Keratinocyte (primary cell): ENCODE data around the gene GALR3. TPM values are rescaled to one million over a fixed set of nuclear protein-coding genes. Genes with fewer than 3 reads are reported as not detected.

ENCODE experiments used
- DNase-seq: peaks from one replicate; pipeline ENCODE4 v3.0.0-alpha.2; 2011; ENCODE audit warnings: low read depth, missing footprints, low spot score
- FAIRE-seq: peaks from 2 replicates; lab custom pipeline; 2011; peaks lifted over from hg19 to GRCh38; lab: Jason Lieb, UNC
- H2AFZ ChIP-seq: 2 replicates; pipeline ENCODE4 v1.6.0; 2012; ENCODE audit warnings: low read length, control low read depth, inconsistent platforms; ENCODE audit not compliant: control insufficient read depth
- H3K27ac ChIP-seq: 2 replicates; pipeline ENCODE4 v1.5.1; 2011; ENCODE audit warnings: low read length; ENCODE audit not compliant: control insufficient read depth, insufficient read depth
- H3K27me3 ChIP-seq: 3 replicates; pipeline ENCODE4 v1.6.0; 2011; ENCODE audit warnings: low read length; ENCODE audit not compliant: control insufficient read depth, insufficient read depth; ENCODE audit errors: extremely low read depth
- H3K36me3 ChIP-seq, 2 experiments: 2 replicates in 1 of 2; 3 replicates in 1 of 2; pipeline ENCODE4 v1.5.1; 2011; ENCODE audit warnings: low read length in 2 of 2, mild to moderate bottlenecking in 1 of 2; ENCODE audit not compliant: control insufficient read depth in 2 of 2, insufficient read depth in 2 of 2; ENCODE audit errors: extremely low read depth in 1 of 2
- H3K4me1 ChIP-seq: 3 replicates; pipeline ENCODE4 v1.5.1; 2011; ENCODE audit warnings: low read length; ENCODE audit not compliant: control insufficient read depth, insufficient read depth; ENCODE audit errors: extremely low read depth
- H3K4me2 ChIP-seq: 3 replicates; pipeline ENCODE4 v1.6.0; 2011; ENCODE audit warnings: low read depth, low read length; ENCODE audit not compliant: control insufficient read depth, insufficient read depth; ENCODE audit errors: extremely low read depth
- H3K4me3 ChIP-seq, 3 experiments: fragments of 200-600 bp in 1 of 3; sonication (generic) in 1 of 3; 2 replicates in 2 of 3; 3 replicates in 1 of 3; pipeline ENCODE4 v1.5.1; 2011 to 2016; ENCODE audit warnings: low read length in 3 of 3, mild to moderate bottlenecking in 3 of 3, control low read depth in 2 of 3, inconsistent platforms in 1 of 3, low read depth in 1 of 3, mixed read lengths in 1 of 3, mixed run types in 1 of 3, moderate library complexity in 1 of 3; ENCODE audit not compliant: control insufficient read depth in 2 of 3, insufficient read depth in 2 of 3; ENCODE audit errors: extremely low read depth in 1 of 3
- H3K79me2 ChIP-seq: 2 replicates; pipeline ENCODE4 v1.6.0; 2012; ENCODE audit warnings: low read length; ENCODE audit not compliant: control insufficient read depth, insufficient read depth
- H3K9ac ChIP-seq: 3 replicates; pipeline ENCODE4 v1.6.0; 2011; ENCODE audit warnings: low read length; ENCODE audit not compliant: control insufficient read depth, insufficient read depth; ENCODE audit errors: extremely low read depth
- H3K9me1 ChIP-seq: 3 replicates; pipeline ENCODE4 v1.6.0; 2011; ENCODE audit warnings: low read length; ENCODE audit not compliant: control insufficient read depth, insufficient read depth; ENCODE audit errors: extremely low read depth
- H3K9me3 ChIP-seq: 2 replicates; pipeline ENCODE4 v1.5.1; 2012; ENCODE audit warnings: low read depth, low read length; ENCODE audit not compliant: control insufficient read depth
- H4K20me1 ChIP-seq: 3 replicates; pipeline ENCODE4 v1.6.0; 2011; ENCODE audit warnings: low read length; ENCODE audit not compliant: control insufficient read depth, insufficient read depth; ENCODE audit errors: extremely low read depth
- CTCF ChIP-seq, 3 experiments: IDR thresholded peaks in 1 of 3; conservative IDR thresholded peaks in 1 of 3; optimal IDR thresholded peaks in 1 of 3; 2 replicates in 2 of 3; 3 replicates in 1 of 3; pipeline versions ENCODE3 to v1.5.1; 2011; ENCODE audit warnings: low read length in 3 of 3, mild to moderate bottlenecking in 3 of 3, moderate library complexity in 2 of 3, control low read depth in 1 of 3, inconsistent platforms in 1 of 3; ENCODE audit not compliant: insufficient read depth in 2 of 3; ENCODE audit errors: extremely low read depth in 1 of 3
- EZH2 ChIP-seq: IDR thresholded peaks from one replicate; pipeline ENCODE4 v1.6.1; 2012; ENCODE audit warnings: inconsistent platforms, mild to moderate bottlenecking, low read length, moderate library complexity
- dilution Hi-C: fragments of 300-500 bp; cut with MboI; formaldehyde crosslinking; loops from one replicate; pipeline ENCODE4 v1.7.0; 2020; ENCODE audit warnings: low sequenced_read_pairs; ENCODE audit not compliant: extremely low pct_ligation_motif_present
- polyA plus RNA-seq, 5 experiments: library from polyadenylated mRNA; depleted of rRNA in 3 of 5; stranded (reverse) in 3 of 5; stranded (forward) in 1 of 5; unstranded in 1 of 5; fragments of >200 nt; gene quantifications; 1 replicate in 1 of 5; 2 replicates in 3 of 5; 3 replicates in 1 of 5; pipeline versions ENCODE4 v1.2.1 to v1.2.3, GENCODE V29; 2011 to 2012; ENCODE audit warnings: missing spikeins in 2 of 5, low read depth in 1 of 5, low replicate concordance in 1 of 5

The GALR3 gene
- polyA plus RNA-seq, 1 donor (not counting 4 experiments of a cell fraction or from before 2014, with no cell fraction given) = not detected

GRCh38 chr22:37832022-37832857 is 9.1 kb downstream of the GALR3 start:
- dilution Hi-C loops = no loop called here
- Histone ChIP-seq H3K27me3 (no peaks in the 10 kb centered on the region), H3K4me2 (no peak overlapping the region), H3K9ac (no peak overlapping the region), H3K79me2 (no peaks in the 10 kb centered on the region), H3K4me3 (no peak overlapping the region), H3K9me3 (no peaks in the 10 kb centered on the region), H3K27ac (no peak overlapping the region), H3K36me3 (peaks cover 28% of the 10 kb centered on the region in 2 experiments), H3K4me1 (no peaks in the 10 kb centered on the region), H2AFZ (no peak overlapping the region), H4K20me1 (no peaks in the 10 kb centered on the region), H3K9me1 (no peaks in the 10 kb centered on the region)
- FAIRE-seq = no peak
- TF ChIP-seq EZH2 (no peak), CTCF (optimal IDR thresholded peaks at IDR 0.05 in 1 of 3, IDR thresholded peaks at IDR 0.05 in 1 of 3, conservative IDR thresholded peaks at IDR 0.05 in 1 of 3; ENCODE audit: extremely low read depth in 1 of 3, insufficient read depth in 2 of 3, low read length in 3 of 3) (no peak)
- DNase-seq = no peak

DNA sequence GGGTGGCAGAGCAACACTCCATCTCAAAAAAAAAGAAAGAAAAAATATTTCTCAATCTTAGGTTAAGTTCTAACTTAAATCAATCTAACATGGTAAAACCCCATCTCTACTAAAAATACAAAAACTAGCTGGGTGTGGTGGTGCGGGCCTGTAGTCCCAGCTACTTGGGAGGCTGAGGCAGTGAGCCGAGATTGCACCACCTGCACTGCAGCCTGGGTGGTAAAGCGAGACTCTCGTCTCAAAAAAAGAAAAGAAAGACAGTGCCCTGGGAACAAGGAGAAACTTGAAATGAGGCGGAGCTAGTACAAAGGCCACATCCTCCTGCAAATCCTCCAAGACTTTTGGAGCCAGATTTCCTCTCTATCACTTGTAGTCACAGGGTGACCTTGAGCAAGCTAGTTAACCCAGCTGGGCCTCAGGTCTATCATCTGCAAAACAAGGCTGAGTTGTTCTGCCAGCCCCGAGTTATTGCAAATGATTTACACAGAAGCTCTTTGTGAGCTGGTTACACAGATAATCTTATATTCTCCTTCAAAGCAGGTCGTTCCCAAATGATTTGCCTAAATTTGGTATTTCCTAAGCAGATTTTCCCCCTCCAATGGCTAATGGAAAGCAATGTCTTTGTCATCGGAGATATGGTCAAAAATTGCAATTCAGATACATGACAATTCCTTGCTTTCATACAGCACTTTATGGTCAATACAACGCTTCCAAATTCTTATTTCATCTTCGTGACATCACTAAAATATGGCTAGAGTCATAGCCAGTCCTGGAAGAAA is 19.0 kb downstream of the GALR3 start:
- no peak for DNase-seq
- Histone ChIP-seq H3K9me3 (no peaks in the 10 kb centered on the region), H3K27me3 (no peaks in the 10 kb centered on the region), H3K36me3 (peaks cover 6 to 15% of the 10 kb centered on the region in 2 experiments), H3K27ac (no peak overlapping the region), H3K9ac (no peak overlapping the region), H4K20me1 (no peaks in the 10 kb centered on the region), H3K9me1 (peaks cover 2% of the 10 kb centered on the region), H3K4me3 (no peak overlapping the region), H3K4me2 (peak overlapping the region; percentile 89), H3K4me1 (peaks cover 6% of the 10 kb centered on the region), H3K79me2 (peaks cover 24% of the 10 kb centered on the region), H2AFZ (no peak overlapping the region)
- no peak for FAIRE-seq
- no peak for TF ChIP-seq EZH2
- no peak for TF ChIP-seq CTCF (optimal IDR thresholded peaks at IDR 0.05 in 1 of 3, IDR thresholded peaks at IDR 0.05 in 1 of 3, conservative IDR thresholded peaks at IDR 0.05 in 1 of 3; ENCODE audit: extremely low read depth in 1 of 3, insufficient read depth in 2 of 3, low read length in 3 of 3)
- dilution Hi-C loops = no loop called here
